Measurements from ENCODE around the gene EMC7. TPM values are rescaled to one million over a fixed set of nuclear protein-coding genes. Genes with fewer than 3 reads are reported as not detected.

The EMC7 gene
- total and polyA plus RNA-seq, 2 of the 13 experiments (the other 11 are each of a cell fraction or from before 2014, with no cell fraction given) = 46.8 to 113 TPM

DNA sequence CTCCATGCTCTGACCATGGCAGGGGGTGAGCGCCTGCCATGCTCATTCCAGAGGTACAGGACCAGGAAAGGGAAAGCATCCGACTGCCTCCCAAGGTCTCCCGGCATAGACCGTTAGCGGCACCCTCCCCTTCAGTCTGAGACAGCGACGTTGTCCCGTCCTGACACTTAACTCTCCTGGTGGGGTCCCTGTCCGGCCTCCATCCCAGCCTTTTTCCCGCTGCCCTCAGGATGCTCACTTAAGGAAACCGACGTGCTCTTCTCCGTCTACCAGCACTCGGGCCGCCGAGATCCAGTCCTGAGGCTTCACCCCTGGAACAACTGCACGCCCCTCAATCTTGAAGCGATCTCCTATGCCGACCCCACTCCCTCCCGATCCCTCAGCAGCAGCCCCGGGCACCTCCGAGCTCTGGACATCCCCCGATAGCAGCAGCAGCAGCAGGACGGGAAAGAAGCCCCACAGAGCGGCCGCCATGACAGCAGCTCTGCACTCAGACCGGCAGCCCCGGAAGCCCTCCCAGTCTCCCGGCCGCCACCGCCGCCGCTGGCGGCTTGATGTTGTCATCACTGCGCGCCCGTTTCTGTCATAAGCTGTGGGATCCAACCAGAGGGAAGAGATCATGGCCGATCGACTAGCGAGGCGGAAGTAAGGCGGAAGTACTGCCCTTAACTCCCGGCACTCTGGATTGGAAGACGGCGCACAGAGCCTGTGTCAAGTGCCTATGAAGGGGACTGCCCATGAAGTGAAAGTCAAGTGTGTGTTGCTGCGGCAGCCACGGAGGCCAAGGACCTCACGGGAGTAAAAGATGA lies at the start of gene EMC7, which contains the start of gene PGBD4 (continued):
- TF ChIP-seq, protein P1, sequence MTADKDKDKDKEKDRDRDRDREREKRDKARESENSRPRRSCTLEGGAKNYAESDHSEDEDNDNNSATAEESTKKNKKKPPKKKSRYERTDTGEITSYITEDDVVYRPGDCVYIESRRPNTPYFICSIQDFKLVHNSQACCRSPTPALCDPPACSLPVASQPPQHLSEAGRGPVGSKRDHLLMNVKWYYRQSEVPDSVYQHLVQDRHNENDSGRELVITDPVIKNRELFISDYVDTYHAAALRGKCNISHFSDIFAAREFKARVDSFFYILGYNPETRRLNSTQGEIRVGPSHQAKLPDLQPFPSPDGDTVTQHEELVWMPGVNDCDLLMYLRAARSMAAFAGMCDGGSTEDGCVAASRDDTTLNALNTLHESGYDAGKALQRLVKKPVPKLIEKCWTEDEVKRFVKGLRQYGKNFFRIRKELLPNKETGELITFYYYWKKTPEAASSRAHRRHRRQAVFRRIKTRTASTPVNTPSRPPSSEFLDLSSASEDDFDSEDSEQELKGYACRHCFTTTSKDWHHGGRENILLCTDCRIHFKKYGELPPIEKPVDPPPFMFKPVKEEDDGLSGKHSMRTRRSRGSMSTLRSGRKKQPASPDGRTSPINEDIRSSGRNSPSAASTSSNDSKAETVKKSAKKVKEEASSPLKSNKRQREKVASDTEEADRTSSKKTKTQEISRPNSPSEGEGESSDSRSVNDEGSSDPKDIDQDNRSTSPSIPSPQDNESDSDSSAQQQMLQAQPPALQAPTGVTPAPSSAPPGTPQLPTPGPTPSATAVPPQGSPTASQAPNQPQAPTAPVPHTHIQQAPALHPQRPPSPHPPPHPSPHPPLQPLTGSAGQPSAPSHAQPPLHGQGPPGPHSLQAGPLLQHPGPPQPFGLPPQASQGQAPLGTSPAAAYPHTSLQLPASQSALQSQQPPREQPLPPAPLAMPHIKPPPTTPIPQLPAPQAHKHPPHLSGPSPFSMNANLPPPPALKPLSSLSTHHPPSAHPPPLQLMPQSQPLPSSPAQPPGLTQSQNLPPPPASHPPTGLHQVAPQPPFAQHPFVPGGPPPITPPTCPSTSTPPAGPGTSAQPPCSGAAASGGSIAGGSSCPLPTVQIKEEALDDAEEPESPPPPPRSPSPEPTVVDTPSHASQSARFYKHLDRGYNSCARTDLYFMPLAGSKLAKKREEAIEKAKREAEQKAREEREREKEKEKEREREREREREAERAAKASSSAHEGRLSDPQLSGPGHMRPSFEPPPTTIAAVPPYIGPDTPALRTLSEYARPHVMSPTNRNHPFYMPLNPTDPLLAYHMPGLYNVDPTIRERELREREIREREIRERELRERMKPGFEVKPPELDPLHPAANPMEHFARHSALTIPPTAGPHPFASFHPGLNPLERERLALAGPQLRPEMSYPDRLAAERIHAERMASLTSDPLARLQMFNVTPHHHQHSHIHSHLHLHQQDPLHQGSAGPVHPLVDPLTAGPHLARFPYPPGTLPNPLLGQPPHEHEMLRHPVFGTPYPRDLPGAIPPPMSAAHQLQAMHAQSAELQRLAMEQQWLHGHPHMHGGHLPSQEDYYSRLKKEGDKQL (CRISPR knock-in tag; IDR thresholded peaks at IDR 0.05; ENCODE audit: low read depth) = no peak
- no peak for TF ChIP-seq ZEB1 (IDR thresholded peaks at IDR 0.05; ENCODE audit: insufficient replicate concordance, low read depth)
- TF ChIP-seq ZNF382 (CRISPR knock-in tag; IDR thresholded peaks at IDR 0.05; ENCODE audit: borderline replicate concordance) = no peak
- no peak for TF ChIP-seq ZNF660 (CRISPR knock-in tag; IDR thresholded peaks at IDR 0.05; ENCODE audit: borderline replicate concordance, low read depth)
- TF ChIP-seq CENPT (CRISPR knock-in tag; IDR thresholded peaks at IDR 0.05; ENCODE audit: low read depth) = 0 out of 2 replicates have a peak, but pooled peaks have one; percentile 37
- 0 out of 2 replicates have a peak, but pooled peaks have one; percentile 70 for TF ChIP-seq ZFP90 (CRISPR knock-in tag; IDR thresholded peaks at IDR 0.05; ENCODE audit: borderline replicate concordance)
- no peak for TF ChIP-seq ZNF224 (CRISPR knock-in tag; IDR thresholded peaks at IDR 0.05)
- TF ChIP-seq ZNF546 (CRISPR knock-in tag; conservative IDR thresholded peaks at IDR 0.05) = no peak
- 0 out of 2 replicates have a peak, but pooled peaks have one; percentile 50 for TF ChIP-seq ZNF343 (CRISPR knock-in tag; IDR thresholded peaks at IDR 0.05)
- peak; percentile 88 for TF ChIP-seq ZNF790 (CRISPR knock-in tag; IDR thresholded peaks at IDR 0.05; ENCODE audit: borderline replicate concordance)
- no peak for TF ChIP-seq ZNF17 (CRISPR knock-in tag; IDR thresholded peaks at IDR 0.05)
- TF ChIP-seq HNRNPL (IDR thresholded peaks at IDR 0.05; ENCODE audit: low read depth, low read length) = 0 out of 2 replicates have a peak, but pooled peaks have one; percentile 21
- no peak for TF ChIP-seq ZNF138 (CRISPR knock-in tag; IDR thresholded peaks at IDR 0.05; ENCODE audit: low read depth)
- TF ChIP-seq ARNTL (CRISPR knock-in tag; IDR thresholded peaks at IDR 0.05) = peak; percentile 23; the same call in 1 of the 2 replicates
- TF ChIP-seq ZNF891 (CRISPR knock-in tag; IDR thresholded peaks at IDR 0.05) = peak; percentile 31; the same call in 1 of the 2 replicates
- TF ChIP-seq ZNF615 (CRISPR knock-in tag; IDR thresholded peaks at IDR 0.05; ENCODE audit: borderline replicate concordance) = no peak
- no peak for TF ChIP-seq ZNF230 (CRISPR knock-in tag; IDR thresholded peaks at IDR 0.05)
- no peak for TF ChIP-seq ZNF746 (CRISPR knock-in tag; IDR thresholded peaks at IDR 0.05)
- no peak for TF ChIP-seq CHCHD3 (CRISPR knock-in tag; IDR thresholded peaks at IDR 0.05)
- TF ChIP-seq, protein P2, sequence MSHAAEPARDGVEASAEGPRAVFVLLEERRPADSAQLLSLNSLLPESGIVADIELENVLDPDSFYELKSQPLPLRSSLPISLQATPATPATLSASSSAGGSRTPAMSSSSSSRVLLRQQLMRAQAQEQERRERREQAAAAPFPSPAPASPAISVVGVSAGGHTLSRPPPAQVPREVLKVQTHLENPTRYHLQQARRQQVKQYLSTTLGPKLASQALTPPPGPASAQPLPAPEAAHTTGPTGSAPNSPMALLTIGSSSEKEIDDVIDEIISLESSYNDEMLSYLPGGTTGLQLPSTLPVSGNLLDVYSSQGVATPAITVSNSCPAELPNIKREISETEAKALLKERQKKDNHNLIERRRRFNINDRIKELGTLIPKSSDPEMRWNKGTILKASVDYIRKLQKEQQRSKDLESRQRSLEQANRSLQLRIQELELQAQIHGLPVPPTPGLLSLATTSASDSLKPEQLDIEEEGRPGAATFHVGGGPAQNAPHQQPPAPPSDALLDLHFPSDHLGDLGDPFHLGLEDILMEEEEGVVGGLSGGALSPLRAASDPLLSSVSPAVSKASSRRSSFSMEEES (CRISPR knock-in tag; IDR thresholded peaks at IDR 0.05) = no peak
- TF ChIP-seq HMGA1 (CRISPR knock-in tag; conservative IDR thresholded peaks at IDR 0.05) = no peak
- TF ChIP-seq TSC22D2 (CRISPR knock-in tag; IDR thresholded peaks at IDR 0.05; ENCODE audit: borderline replicate concordance) = no peak; the same call in 1 of the 2 replicates
- no peak; the same call in 1 of the 2 replicates for TF ChIP-seq ZNF232 (CRISPR knock-in tag; IDR thresholded peaks at IDR 0.05; ENCODE audit: borderline replicate concordance)

Data from HepG2 (cell line).